HCT116 (cell line): Measurements from ENCODE around the gene ATP8B3. TPM values are rescaled to one million over a fixed set of nuclear protein-coding genes. Genes with fewer than 3 reads are reported as not detected.
A peak's percentile ranks its signal among the peaks of the same experiment; 100 is the strongest.

ENCODE experiments used
- ATAC-seq: fragments of 200-7000 bp; cut with Tn5 transposase; 2 replicates; pipeline ENCODE4 v1.9.1; 2020; ENCODE audit warnings: mild to moderate bottlenecking, moderate library complexity
- BruUV-seq: library from RNA; stranded (reverse); fragments of 400-500 nt; replicated peaks from 2 replicates; lab custom pipeline; 2021; lab: Mats Ljungman, UMichigan
- CTCF ChIA-PET: fragments of 300-600 bp; sonication (Branson Sonifier 250); formaldehyde crosslinking; loops from one replicate; lab custom pipeline; 2021; ENCODE audit warnings: antibody characterized with exemption; lab: Charles Lee
- POLR2A ChIA-PET: fragments of 300-600, 350-600 bp; sonication (Branson Sonifier 250); formaldehyde crosslinking; loops from one replicate; lab custom pipeline; 2021; ENCODE audit warnings: antibody characterized with exemption; lab: Charles Lee
- RAD21 ChIA-PET, 2 experiments: fragments of 300-600 bp; sonication (Branson Sonifier 250); formaldehyde crosslinking; loops; one replicate each; lab custom pipeline; 2023; ENCODE audit warnings: low total read pairs in 2 of 2; ENCODE audit not compliant: uncharacterized antibody in 2 of 2, unreplicated experiment in 2 of 2, low non-redundant PET in 1 of 2; lab: Charles Lee
- DNase-seq: peaks from one replicate; pipeline ENCODE4 v3.0.0-alpha.2; 2010; ENCODE audit warnings: low read depth, low spot score
- H2AFZ ChIP-seq: fragments of 200-600 bp; shearing (Covaris generic), sonication (generic); 2 replicates; pipeline ENCODE4 v1.6.1; 2017; ENCODE audit warnings: low read depth, mixed run types, mixed read lengths, antibody characterized with exemption, low read length; ENCODE audit not compliant: poor library complexity, severe bottlenecking
- H3K27ac ChIP-seq: 2 replicates; pipeline ENCODE4 v1.5.1; 2012; ENCODE audit warnings: low read depth, low read length
- H3K27me3 ChIP-seq: fragments of 200-600 bp; sonication (generic); 2 replicates; pipeline ENCODE4 v1.6.1; 2016; ENCODE audit warnings: mixed run types, low read length, mixed read lengths; ENCODE audit not compliant: insufficient read depth
- H3K36me3 ChIP-seq, 2 experiments: fragments of 200-500 bp in 1 of 2; fragments of 200-600 bp in 1 of 2; sonication (Bioruptor generic) in 1 of 2; sonication (generic) in 1 of 2; 2 replicates each; pipeline versions ENCODE4 v1.5.1 to v1.6.1; 2014 to 2016; ENCODE audit warnings: low read length in 2 of 2, inconsistent platforms in 1 of 2, mixed read lengths in 1 of 2, mixed run types in 1 of 2; ENCODE audit not compliant: insufficient read depth in 2 of 2, control insufficient read depth in 1 of 2
- H3K4me1 ChIP-seq, 2 experiments: fragments of 200-600 bp in 1 of 2; sonication (generic) in 1 of 2; 2 replicates each; pipeline versions ENCODE4 v1.5.1 to v1.6.1; 2012 to 2017; ENCODE audit warnings: low read length in 2 of 2, inconsistent platforms in 1 of 2, mild to moderate bottlenecking in 1 of 2, mixed read lengths in 1 of 2, mixed run types in 1 of 2, moderate library complexity in 1 of 2; ENCODE audit not compliant: insufficient read depth in 2 of 2, control insufficient read depth in 1 of 2
- H3K4me2 ChIP-seq: fragments of 200-600 bp; sonication (generic); 2 replicates; pipeline ENCODE4 v1.6.1; 2017; ENCODE audit warnings: mixed run types, low read length, mixed read lengths
- H3K4me3 ChIP-seq, 2 experiments: fragments of 200-600 bp in 1 of 2; sonication (generic) in 1 of 2; replicated peaks in 1 of 2; 2 replicates each; pipeline ENCODE4 v1.5.1; 2011 to 2016; ENCODE audit warnings: low read length in 2 of 2, control low read depth in 1 of 2, low read depth in 1 of 2, mild to moderate bottlenecking in 1 of 2, mixed read lengths in 1 of 2, mixed run types in 1 of 2
- H3K79me2 ChIP-seq: fragments of 200-600 bp; sonication (generic); 2 replicates; pipeline ENCODE4 v1.6.1; 2017; ENCODE audit warnings: mild to moderate bottlenecking, mixed run types, low read length, moderate library complexity, mixed read lengths; ENCODE audit not compliant: insufficient read depth
- H3K9ac ChIP-seq: fragments of 200-600 bp; sonication (generic); 2 replicates; pipeline ENCODE4 v1.6.1; 2016; ENCODE audit warnings: low read length, mixed read lengths
- H3K9me2 ChIP-seq: fragments of 200-600 bp; sonication (generic), shearing (Covaris generic); 2 replicates; pipeline ENCODE4 v1.6.1; 2017; ENCODE audit warnings: mixed run types, mild to moderate bottlenecking, moderate library complexity; ENCODE audit not compliant: insufficient read depth
- H3K9me3 ChIP-seq, 2 experiments: fragments of 200-500 bp in 1 of 2; fragments of 200-600 bp in 1 of 2; sonication (Bioruptor generic) in 1 of 2; sonication (generic) in 1 of 2; 2 replicates each; pipeline ENCODE4 v1.6.1; 2014 to 2017; ENCODE audit warnings: low read length in 2 of 2, mixed read lengths in 2 of 2, inconsistent platforms in 1 of 2, low read depth in 1 of 2, mild to moderate bottlenecking in 1 of 2, mixed run types in 1 of 2, moderate library complexity in 1 of 2; ENCODE audit not compliant: control insufficient read depth in 1 of 2, insufficient read depth in 1 of 2
- H4K20me1 ChIP-seq: fragments of 200-600 bp; sonication (generic), shearing (Covaris generic); 2 replicates; pipeline ENCODE4 v1.6.1; 2017; ENCODE audit warnings: mixed run types, mild to moderate bottlenecking, moderate library complexity; ENCODE audit not compliant: insufficient read depth
- ATF3 ChIP-seq: IDR thresholded peaks from 2 replicates; pipeline ENCODE4 v1.6.1; 2012
- CEBPB ChIP-seq: IDR thresholded peaks from 2 replicates; pipeline ENCODE4 v1.6.1; 2012; ENCODE audit warnings: low read depth
- EGR1 ChIP-seq: IDR thresholded peaks from 2 replicates; pipeline ENCODE4 v1.6.1; 2012; ENCODE audit warnings: low read depth
- EZH2 ChIP-seq: fragments of 200-600 bp; sonication (generic); IDR thresholded peaks from 2 replicates; pipeline ENCODE4 v1.6.1; 2017; ENCODE audit warnings: antibody characterized with exemption, mixed run types
- FOSL1 ChIP-seq: IDR thresholded peaks from 2 replicates; pipeline ENCODE4 v1.6.1; 2012; ENCODE audit warnings: low read depth
- JUND ChIP-seq: IDR thresholded peaks from 2 replicates; pipeline ENCODE4 v1.6.1; 2012
- POLR2AphosphoS5 ChIP-seq: IDR thresholded peaks from 2 replicates; pipeline ENCODE4 v1.6.1; 2011; ENCODE audit warnings: mild to moderate bottlenecking, low read depth, low read length, moderate library complexity
- RAD21 ChIP-seq: IDR thresholded peaks from 2 replicates; pipeline ENCODE4 v1.6.1; 2012; ENCODE audit warnings: low read depth, mild to moderate bottlenecking
- SP1 ChIP-seq: IDR thresholded peaks from 2 replicates; pipeline ENCODE4 v1.6.1; 2012; ENCODE audit warnings: low read depth
- ZFX ChIP-seq: fragments of 450-650 bp; IDR thresholded peaks from 2 replicates; pipeline ENCODE4 v1.6.1; 2017
- intact Hi-C: fragments of 100-400 bp; cut with micrococcal nuclease; formaldehyde crosslinking; loops from 2 replicates; pipeline ENCODE4 v1.10.0; 2022
- total RNA-seq: library from RNA; stranded (reverse); gene quantifications from one replicate; pipeline ENCODE4 v1.2.1, GENCODE V29; 2021; ENCODE audit not compliant: unreplicated experiment
- TF ChIP-seq, protein P1 (sequence below), 3 experiments: fragments of 200-600 bp in 1 of 3; sonication (generic) in 1 of 3; IDR thresholded peaks in 2 of 3; conservative IDR thresholded peaks in 1 of 3; 2 replicates each; pipeline ENCODE4 v1.5.1; 2012 to 2017; ENCODE audit warnings: low read depth in 2 of 3, low read length in 2 of 3, antibody characterized with exemption in 1 of 3, borderline replicate concordance in 1 of 3, control low read depth in 1 of 3, mild to moderate bottlenecking in 1 of 3, mixed read lengths in 1 of 3, mixed run types in 1 of 3, moderate library complexity in 1 of 3; ENCODE audit not compliant: insufficient read depth in 1 of 3
- TF ChIP-seq, protein P2 (sequence below): IDR thresholded peaks from 2 replicates; pipeline ENCODE4 v1.6.1; 2011; ENCODE audit warnings: mild to moderate bottlenecking, low read length, moderate library complexity; ENCODE audit not compliant: insufficient replicate concordance; ENCODE audit errors: extremely low read depth

The ATP8B3 gene
- total RNA-seq, 1 experiment from 2014 or later = 17.0 TPM

- peaks cover 17% of the 10 kb centered on the region; the same call in 1 of the 2 replicates for H4K20me1 ChIP-seq
- peak overlapping the region; percentile 57 for H3K27ac ChIP-seq
- no peaks in the 10 kb centered on the region for H3K9me3 ChIP-seq
- no peak overlapping the region for H3K4me3 ChIP-seq
- no peak for DNase-seq
- no peak overlapping the region for H2AFZ ChIP-seq
- ATAC-seq = peak; percentile 82
- BruUV-seq = no TSS peak
- H3K36me3 ChIP-seq = no peaks in the 10 kb centered on the region; a peak in 1 of 4 replicates
- POLR2A ChIA-PET = no interaction called here
- RAD21 ChIA-PET = no interaction called here
- no peaks in the 10 kb centered on the region for H3K27me3 ChIP-seq
- no peaks in the 10 kb centered on the region for H3K9me2 ChIP-seq
- H3K4me1 ChIP-seq = peaks cover 9 to 23% of the 10 kb centered on the region in 2 experiments; a peak in 3 of 4 replicates
- peaks cover 93% of the 10 kb centered on the region for H3K79me2 ChIP-seq
- peak overlapping the region; percentile 27 for H3K4me2 ChIP-seq
- CTCF ChIA-PET = interaction anchor here (0.8 to 3.0 kb wide), 11 partner anchors 8 to 291 kb away, joined by 3 to 33 read pairs (median 4); partner anchors contain the start of genes MBD3 and TCF3
- intact Hi-C loops = no loop called here
- H3K9ac ChIP-seq = no peak overlapping the region
- TF ChIP-seq EGR1 (no peak), RAD21 (peak; percentile 61; the same call in 1 of the 2 replicates)
- TF ChIP-seq, protein P1, sequence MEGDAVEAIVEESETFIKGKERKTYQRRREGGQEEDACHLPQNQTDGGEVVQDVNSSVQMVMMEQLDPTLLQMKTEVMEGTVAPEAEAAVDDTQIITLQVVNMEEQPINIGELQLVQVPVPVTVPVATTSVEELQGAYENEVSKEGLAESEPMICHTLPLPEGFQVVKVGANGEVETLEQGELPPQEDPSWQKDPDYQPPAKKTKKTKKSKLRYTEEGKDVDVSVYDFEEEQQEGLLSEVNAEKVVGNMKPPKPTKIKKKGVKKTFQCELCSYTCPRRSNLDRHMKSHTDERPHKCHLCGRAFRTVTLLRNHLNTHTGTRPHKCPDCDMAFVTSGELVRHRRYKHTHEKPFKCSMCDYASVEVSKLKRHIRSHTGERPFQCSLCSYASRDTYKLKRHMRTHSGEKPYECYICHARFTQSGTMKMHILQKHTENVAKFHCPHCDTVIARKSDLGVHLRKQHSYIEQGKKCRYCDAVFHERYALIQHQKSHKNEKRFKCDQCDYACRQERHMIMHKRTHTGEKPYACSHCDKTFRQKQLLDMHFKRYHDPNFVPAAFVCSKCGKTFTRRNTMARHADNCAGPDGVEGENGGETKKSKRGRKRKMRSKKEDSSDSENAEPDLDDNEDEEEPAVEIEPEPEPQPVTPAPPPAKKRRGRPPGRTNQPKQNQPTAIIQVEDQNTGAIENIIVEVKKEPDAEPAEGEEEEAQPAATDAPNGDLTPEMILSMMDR (IDR thresholded peaks at IDR 0.05 in 2 of 3, conservative IDR thresholded peaks at IDR 0.05 in 1 of 3; ENCODE audit: borderline replicate concordance in 1 of 3, insufficient read depth in 1 of 3, low read depth in 2 of 3, low read length in 2 of 3) = peak; percentile 54 to 99 (median 97); a peak in 5 of 6 replicates
Observed at GRCh38 chr19:1837625-1838105, 25.6 kb upstream of the ATP8B3 start.

DNA sequence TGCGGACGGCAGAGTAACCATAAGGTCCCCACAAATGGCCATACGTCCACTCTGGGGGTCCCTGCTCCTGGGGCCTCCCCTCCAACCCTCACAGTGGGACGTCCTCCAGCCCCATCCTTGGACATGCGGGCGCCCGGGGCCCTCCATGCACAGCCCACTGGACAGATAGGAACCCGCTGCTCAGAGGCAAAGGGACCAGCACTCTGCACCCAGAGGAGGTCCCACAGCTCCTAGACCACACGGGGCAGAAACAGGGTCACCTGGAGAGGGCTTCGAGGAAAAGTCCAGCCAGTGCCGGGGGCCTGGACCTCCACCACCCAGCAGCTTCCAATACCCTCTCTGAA, 25.1 kb upstream of the ATP8B3 start:
- intact Hi-C loops = no loop called here
- H3K9ac ChIP-seq = no peak overlapping the region
- no peaks in the 10 kb centered on the region for H3K9me2 ChIP-seq
- ChIA-PET RAD21 (no interaction called here), CTCF (interaction anchor here (0.8 to 3.0 kb wide), 6 partner anchors 8 to 250 kb away, joined by 3 to 33 read pairs (median 4); partner anchors contain the start of gene MBD3), POLR2A (no interaction called here)
- BruUV-seq = no TSS peak
- ATAC-seq (no peak), DNase-seq (no peak)
- peak overlapping the region; percentile 57; the same call in 1 of the 2 replicates for H3K27ac ChIP-seq
- no peak overlapping the region for H3K4me3 ChIP-seq
- H3K4me1 ChIP-seq = peaks cover 9 to 23% of the 10 kb centered on the region in 2 experiments; a peak in 3 of 4 replicates
- H4K20me1 ChIP-seq = peaks cover 17% of the 10 kb centered on the region; the same call in 1 of the 2 replicates
- no peaks in the 10 kb centered on the region for H3K9me3 ChIP-seq
- TF ChIP-seq RAD21 (no peak), ZFX (no peak), EZH2 (no peak), POLR2AphosphoS5 (no peak), SP1 (no peak), CEBPB (no peak), FOSL1 (no peak), ATF3 (no peak), JUND (no peak)
- TF ChIP-seq, protein P1 (IDR thresholded peaks at IDR 0.05 in 2 of 3, conservative IDR thresholded peaks at IDR 0.05 in 1 of 3; ENCODE audit: borderline replicate concordance in 1 of 3, insufficient read depth in 1 of 3, low read depth in 2 of 3, low read length in 2 of 3) = no peak
- TF ChIP-seq, protein P2, sequence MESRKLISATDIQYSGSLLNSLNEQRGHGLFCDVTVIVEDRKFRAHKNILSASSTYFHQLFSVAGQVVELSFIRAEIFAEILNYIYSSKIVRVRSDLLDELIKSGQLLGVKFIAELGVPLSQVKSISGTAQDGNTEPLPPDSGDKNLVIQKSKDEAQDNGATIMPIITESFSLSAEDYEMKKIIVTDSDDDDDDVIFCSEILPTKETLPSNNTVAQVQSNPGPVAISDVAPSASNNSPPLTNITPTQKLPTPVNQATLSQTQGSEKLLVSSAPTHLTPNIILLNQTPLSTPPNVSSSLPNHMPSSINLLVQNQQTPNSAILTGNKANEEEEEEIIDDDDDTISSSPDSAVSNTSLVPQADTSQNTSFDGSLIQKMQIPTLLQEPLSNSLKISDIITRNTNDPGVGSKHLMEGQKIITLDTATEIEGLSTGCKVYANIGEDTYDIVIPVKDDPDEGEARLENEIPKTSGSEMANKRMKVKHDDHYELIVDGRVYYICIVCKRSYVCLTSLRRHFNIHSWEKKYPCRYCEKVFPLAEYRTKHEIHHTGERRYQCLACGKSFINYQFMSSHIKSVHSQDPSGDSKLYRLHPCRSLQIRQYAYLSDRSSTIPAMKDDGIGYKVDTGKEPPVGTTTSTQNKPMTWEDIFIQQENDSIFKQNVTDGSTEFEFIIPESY = no peak
- no peaks in the 10 kb centered on the region for H3K27me3 ChIP-seq
- H2AFZ ChIP-seq = no peak overlapping the region
- peaks cover 90% of the 10 kb centered on the region for H3K79me2 ChIP-seq
- peak overlapping the region; percentile 27 for H3K4me2 ChIP-seq
- peaks cover 0 to 1% of the 10 kb centered on the region in 2 experiments; a peak in 1 of 4 replicates for H3K36me3 ChIP-seq
